Liver (tissue), 9 donors: ENCODE measurements around the gene HOXD12. TPM values are rescaled to one million over a fixed set of nuclear protein-coding genes. Genes with fewer than 3 reads are reported as not detected.

Experiments used
- DNase-seq: peaks from one replicate; pipeline ENCODE4 v3.0.0-alpha.2; 2017; ENCODE audit warnings: low spot score
- H3K27ac ChIP-seq, 2 donors: one replicate each; pipeline ENCODE4 v1.7.0; 2013; ENCODE audit warnings: inconsistent platforms in 2 of 2, low read length in 2 of 2, control low read depth in 1 of 2, low read depth in 1 of 2, mild to moderate bottlenecking in 1 of 2
- H3K27me3 ChIP-seq, 4 donors: one replicate each; pipeline versions ENCODE4 v1.6.1 to v1.7.0; 2013; ENCODE audit warnings: low read length in 3 of 4, inconsistent platforms in 1 of 4, mild to moderate bottlenecking in 1 of 4, moderate library complexity in 1 of 4; ENCODE audit not compliant: control insufficient read depth in 4 of 4, insufficient read depth in 4 of 4
- H3K36me3 ChIP-seq, 4 donors: one replicate each; pipeline versions ENCODE4 v1.6.1 to v1.7.0; 2013; ENCODE audit warnings: low read length in 3 of 4, mild to moderate bottlenecking in 3 of 4, low read depth in 1 of 4, moderate library complexity in 1 of 4; ENCODE audit not compliant: control insufficient read depth in 4 of 4, insufficient read depth in 3 of 4
- H3K4me1 ChIP-seq, 4 donors: one replicate each; pipeline versions ENCODE4 v1.6.1 to v1.7.0; 2013; ENCODE audit warnings: low read length in 3 of 4, mild to moderate bottlenecking in 3 of 4, moderate library complexity in 1 of 4; ENCODE audit not compliant: control insufficient read depth in 4 of 4, insufficient read depth in 4 of 4
- H3K4me3 ChIP-seq, 3 donors: one replicate each; pipeline versions ENCODE4 v1.6.1 to v1.7.0; 2013; ENCODE audit warnings: low read length in 3 of 3, control low read depth in 1 of 3, low read depth in 1 of 3, mild to moderate bottlenecking in 1 of 3
- H3K9ac ChIP-seq, 2 donors: one replicate each; pipeline ENCODE4 v1.7.0; 2013; ENCODE audit warnings: low read length in 2 of 2, mild to moderate bottlenecking in 2 of 2, moderate library complexity in 2 of 2, control low read depth in 1 of 2, low read depth in 1 of 2
- H3K9me3 ChIP-seq, 4 donors: one replicate each; pipeline versions ENCODE4 v1.6.1 to v1.7.0; 2013; ENCODE audit warnings: low read length in 3 of 4; ENCODE audit not compliant: control insufficient read depth in 4 of 4
- ATF3 ChIP-seq: IDR thresholded peaks from 2 replicates; pipeline ENCODE4 v1.6.1; 2016; ENCODE audit warnings: antibody characterized with exemption
- CTCF ChIP-seq: fragments of 150-350 bp; IDR thresholded peaks from 2 replicates; pipeline ENCODE4 v1.5.1; 2017; ENCODE audit warnings: improper control_type of control experiment, low read depth, low read length; ENCODE audit not compliant: missing input control
- EGR1 ChIP-seq, 2 donors: IDR thresholded peaks; 2 replicates each; pipeline ENCODE4 v1.6.1; 2016 to 2018; ENCODE audit warnings: antibody characterized with exemption in 2 of 2, low read depth in 2 of 2
- FOXA1 ChIP-seq: IDR thresholded peaks from 2 replicates; pipeline ENCODE4 v1.6.1; 2016; ENCODE audit warnings: antibody characterized with exemption
- FOXA2 ChIP-seq: IDR thresholded peaks from 2 replicates; pipeline ENCODE4 v1.6.1; 2016; ENCODE audit warnings: antibody characterized with exemption
- GABPA ChIP-seq, 2 donors: IDR thresholded peaks in 1 of 2; conservative IDR thresholded peaks in 1 of 2; 2 replicates each; pipeline ENCODE4 v1.6.1; 2016; ENCODE audit warnings: antibody characterized with exemption in 2 of 2, mild to moderate bottlenecking in 1 of 2, moderate library complexity in 1 of 2
- HNF4A ChIP-seq, 2 donors: conservative IDR thresholded peaks; 2 replicates each; pipeline ENCODE4 v1.6.1; 2016; ENCODE audit warnings: antibody characterized with exemption in 2 of 2, mild to moderate bottlenecking in 2 of 2
- HNF4G ChIP-seq: IDR thresholded peaks from 2 replicates; pipeline ENCODE4 v1.6.1; 2016; ENCODE audit warnings: antibody characterized with exemption
- MAX ChIP-seq: IDR thresholded peaks from 2 replicates; pipeline ENCODE4 v1.6.1; 2016; ENCODE audit warnings: antibody characterized with exemption
- NR2F2 ChIP-seq: IDR thresholded peaks from 2 replicates; pipeline ENCODE4 v1.6.1; 2016; ENCODE audit warnings: antibody characterized with exemption
- RAD21 ChIP-seq, 2 donors: IDR thresholded peaks; 2 replicates each; pipeline ENCODE4 v1.6.1; 2016; ENCODE audit warnings: antibody characterized with exemption in 2 of 2, mild to moderate bottlenecking in 2 of 2
- REST ChIP-seq: IDR thresholded peaks from 2 replicates; pipeline ENCODE4 v1.6.1; 2016; ENCODE audit warnings: antibody characterized with exemption, mild to moderate bottlenecking
- RXRA ChIP-seq, 2 donors: IDR thresholded peaks; 2 replicates each; pipeline ENCODE4 v1.6.1; 2017 to 2018; ENCODE audit warnings: antibody characterized with exemption in 2 of 2, mild to moderate bottlenecking in 1 of 2
- SP1 ChIP-seq: IDR thresholded peaks from 2 replicates; pipeline ENCODE4 v1.6.1; 2018; ENCODE audit warnings: antibody characterized with exemption, mild to moderate bottlenecking
- TAF1 ChIP-seq: conservative IDR thresholded peaks from 2 replicates; pipeline ENCODE4 v1.6.1; 2016; ENCODE audit warnings: antibody characterized with exemption, mild to moderate bottlenecking
- ZBTB33 ChIP-seq: IDR thresholded peaks from 2 replicates; pipeline ENCODE4 v1.6.1; 2016; ENCODE audit warnings: antibody characterized with exemption
- WGBS: extraction: QIAGEN DNeasy Blood & Tissue Kit; methylation state at CpG from one replicate; pipeline ENCODE4 v1.1.7; 2013; 5-methylcytosine and 5-hydroxymethylcytosine counted together
- polyA plus RNA-seq, 2 donors: library from polyadenylated mRNA; stranded (reverse) in 1 of 2; unstranded in 1 of 2; fragments of 200-250 nt in 1 of 2; fragments of >200 nt in 1 of 2; fragmentation: Nextera tagmentation in 1 of 2; extraction: Ambion mirVana in 1 of 2; gene quantifications; one replicate each; pipeline versions ENCODE4 v1.2.1 to v1.2.3, GENCODE V29; 2013 to 2015
- total RNA-seq, 2 donors: library from RNA; depleted of rRNA; stranded (reverse); fragments of >200 nt; gene quantifications; one replicate each; pipeline ENCODE4 v1.2.3, GENCODE V29; 2014
- donor health status: healthy.
- donor health status: healthy.
- donor health status: healthy.
- donor health status: healthy.
- donor health status: healthy.

The HOXD12 gene
- total and polyA plus RNA-seq, 4 donors: not detected

- TF ChIP-seq RAD21 (IDR thresholded peaks at IDR 0.05) (no peak), ATF3 (no peak), FOXA2 (no peak), ZBTB33 (no peak), MAX (no peak), HNF4G (no peak), SP1 (no peak), GABPA (IDR thresholded peaks at IDR 0.05 in 1 of 2, conservative IDR thresholded peaks at IDR 0.05 in 1 of 2) (no peak), FOXA1 (no peak), RXRA (IDR thresholded peaks at IDR 0.05) (no peak), REST (no peak), EGR1 (IDR thresholded peaks at IDR 0.05; ENCODE audit: low read depth in 2 of 2) (no peak), HNF4A (conservative IDR thresholded peaks at IDR 0.05) (no peak), NR2F2 (no peak), TAF1 (no peak)
- Histone ChIP-seq H3K9ac (no peak overlapping the region), H3K9me3 (no peaks in the 10 kb centered on the region), H3K36me3 (no peaks in the 10 kb centered on the region), H3K27ac (no peak overlapping the region), H3K4me1 (peaks cover 7 to 18% (median 13%) of the 10 kb centered on the region in 4 donors), H3K4me3 (no peak overlapping the region), H3K27me3 (peaks cover 11 to 34% (median 26%) of the 10 kb centered on the region in 4 donors)
- WGBS: 17% methylated on average over 28 of the region's 28 CpGs
- no peak for DNase-seq
Measured at GRCh38 chr2:176138923-176139660, 39.5 kb downstream of the HOXD12 start.

GRCh38 chr2:176139661-176140512, 40.3 kb downstream of the HOXD12 start:
- no peak for TF ChIP-seq CTCF
- Histone ChIP-seq H3K27ac (no peak overlapping the region), H3K4me3 (peak overlapping the region in 1 of 3 donors; percentile 52), H3K36me3 (no peaks in the 10 kb centered on the region), H3K27me3 (peaks cover 9 to 29% (median 25%) of the 10 kb centered on the region in 4 donors), H3K9ac (no peak overlapping the region), H3K4me1 (peaks cover 7 to 18% (median 13%) of the 10 kb centered on the region in 4 donors), H3K9me3 (no peaks in the 10 kb centered on the region)
- no peak for DNase-seq
- WGBS: 18% methylated on average over 41 of the region's 41 CpGs
